ENCODE results near the gene PKP1.

GRCh38 chr1:201341377-201341776 lies 58.1 kb downstream of the PKP1 start:
- TF ChIP-seq ZNF510 (tag by site-specific recombination; IDR thresholded peaks at IDR 0.05; ENCODE audit: insufficient replicate concordance) (no peak), PBX3 (CRISPR knock-in tag; IDR thresholded peaks at IDR 0.05) (no peak), KLF7 (tag by site-specific recombination; IDR thresholded peaks at IDR 0.05; ENCODE audit: borderline replicate concordance) (no peak), ELK4 (IDR thresholded peaks at IDR 0.05; ENCODE audit: borderline replicate concordance, low read depth, low read length) (no peak), ZNF10 (tag by site-specific recombination; IDR thresholded peaks at IDR 0.05) (no peak), ZBTB7A (tag by site-specific recombination; IDR thresholded peaks at IDR 0.05; ENCODE audit: low read depth) (no peak), KLF16 (tag by site-specific recombination; IDR thresholded peaks at IDR 0.05) (no peak), ZNF658 (tag by site-specific recombination; IDR thresholded peaks at IDR 0.05) (no peak), ATF2 (tag by site-specific recombination; IDR thresholded peaks at IDR 0.05; ENCODE audit: low read depth) (no peak), ZNF677 (tag by site-specific recombination; IDR thresholded peaks at IDR 0.05) (no peak)
- TF ChIP-seq, protein P1, sequence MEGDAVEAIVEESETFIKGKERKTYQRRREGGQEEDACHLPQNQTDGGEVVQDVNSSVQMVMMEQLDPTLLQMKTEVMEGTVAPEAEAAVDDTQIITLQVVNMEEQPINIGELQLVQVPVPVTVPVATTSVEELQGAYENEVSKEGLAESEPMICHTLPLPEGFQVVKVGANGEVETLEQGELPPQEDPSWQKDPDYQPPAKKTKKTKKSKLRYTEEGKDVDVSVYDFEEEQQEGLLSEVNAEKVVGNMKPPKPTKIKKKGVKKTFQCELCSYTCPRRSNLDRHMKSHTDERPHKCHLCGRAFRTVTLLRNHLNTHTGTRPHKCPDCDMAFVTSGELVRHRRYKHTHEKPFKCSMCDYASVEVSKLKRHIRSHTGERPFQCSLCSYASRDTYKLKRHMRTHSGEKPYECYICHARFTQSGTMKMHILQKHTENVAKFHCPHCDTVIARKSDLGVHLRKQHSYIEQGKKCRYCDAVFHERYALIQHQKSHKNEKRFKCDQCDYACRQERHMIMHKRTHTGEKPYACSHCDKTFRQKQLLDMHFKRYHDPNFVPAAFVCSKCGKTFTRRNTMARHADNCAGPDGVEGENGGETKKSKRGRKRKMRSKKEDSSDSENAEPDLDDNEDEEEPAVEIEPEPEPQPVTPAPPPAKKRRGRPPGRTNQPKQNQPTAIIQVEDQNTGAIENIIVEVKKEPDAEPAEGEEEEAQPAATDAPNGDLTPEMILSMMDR (tag by site-specific recombination; IDR thresholded peaks at IDR 0.05), result no peak

Measured in HEK293 (cell line).